SJSA1 (cell line): ENCODE results near the gene MAFB. TPM values are rescaled to one million over a fixed set of nuclear protein-coding genes. Genes with fewer than 3 reads are reported as not detected.

Experiments
- DNase-seq, 2 experiments: peaks; one replicate each; pipeline ENCODE4 v3.0.0-alpha.2; 2015 to 2020; ENCODE audit warnings: low spot score in 2 of 2, low read depth in 1 of 2
- H3K27ac ChIP-seq: fragments of 250-450 bp; sonication (Bioruptor Pico); 2 replicates; pipeline ENCODE4 v1.5.1; 2020; ENCODE audit warnings: mild to moderate bottlenecking, moderate library complexity
- H3K27me3 ChIP-seq: fragments of 250-450 bp; sonication (Bioruptor Pico); replicated peaks from 2 replicates; pipeline ENCODE4 v1.5.1; 2020; ENCODE audit warnings: mild to moderate bottlenecking, moderate library complexity
- H3K36me3 ChIP-seq: fragments of 250-450 bp; sonication (Bioruptor Pico); 2 replicates; pipeline ENCODE4 v1.5.1; 2020; ENCODE audit warnings: mild to moderate bottlenecking
- H3K4me1 ChIP-seq: fragments of 250-450 bp; sonication (Bioruptor Pico); replicated peaks from 2 replicates; pipeline ENCODE4 v1.6.1; 2021; ENCODE audit warnings: mild to moderate bottlenecking
- H3K4me3 ChIP-seq: fragments of 250-450 bp; sonication (Bioruptor Pico); 2 replicates; pipeline ENCODE4 v1.5.1; 2020; ENCODE audit warnings: mild to moderate bottlenecking
- H3K9me3 ChIP-seq: fragments of 250-450 bp; sonication (Bioruptor Pico); replicated peaks from 2 replicates; pipeline ENCODE4 v1.5.1; 2020; ENCODE audit warnings: mild to moderate bottlenecking
- total RNA-seq: library from RNA; depleted of rRNA; stranded (reverse); fragments of >200 nt; shearing (Covaris generic); gene quantifications from 2 replicates; pipeline ENCODE4 v1.2.3, GENCODE V29; 2014

Gene MAFB
- total RNA-seq, 1 experiment from 2014 or later, result not detected

GRCh38 chr20:40669692-40670091, 19.3 kb downstream of the MAFB start:
- no peaks in the 10 kb centered on the region for H3K27me3 ChIP-seq
- H3K4me1 ChIP-seq, result no peaks in the 10 kb centered on the region
- H3K9me3 ChIP-seq, result no peaks in the 10 kb centered on the region
- H3K36me3 ChIP-seq, result no peaks in the 10 kb centered on the region
- H3K27ac ChIP-seq, result no peak overlapping the region
- DNase-seq, result no peak
- H3K4me3 ChIP-seq, result no peak overlapping the region

- no peaks in the 10 kb centered on the region for H3K9me3 ChIP-seq
- DNase-seq, result no peak
- no peaks in the 10 kb centered on the region for H3K27me3 ChIP-seq
- H3K4me1 ChIP-seq, result no peaks in the 10 kb centered on the region
- no peak overlapping the region for H3K27ac ChIP-seq
- H3K36me3 ChIP-seq, result no peaks in the 10 kb centered on the region
- no peak overlapping the region for H3K4me3 ChIP-seq
These were observed 20.4 kb downstream of the MAFB start for GRCh38 chr20:40668449-40669228.

- H3K4me1 ChIP-seq, result no peaks in the 10 kb centered on the region
- no peak overlapping the region for H3K27ac ChIP-seq
- no peak overlapping the region for H3K4me3 ChIP-seq
- H3K27me3 ChIP-seq, result no peaks in the 10 kb centered on the region
- H3K9me3 ChIP-seq, result no peaks in the 10 kb centered on the region
- no peaks in the 10 kb centered on the region for H3K36me3 ChIP-seq
- DNase-seq, result no peak
These were observed 21.5 kb downstream of the MAFB start for GRCh38 chr20:40667503-40667902.

GRCh38 chr20:40666336-40666735, 22.7 kb downstream of the MAFB start:
- Histone ChIP-seq H3K9me3 (no peaks in the 10 kb centered on the region), H3K27ac (no peak overlapping the region), H3K4me1 (no peaks in the 10 kb centered on the region), H3K27me3 (no peaks in the 10 kb centered on the region), H3K4me3 (no peak overlapping the region), H3K36me3 (no peaks in the 10 kb centered on the region)
- DNase-seq, result no peak

- no peaks in the 10 kb centered on the region for H3K4me1 ChIP-seq
- H3K36me3 ChIP-seq, result no peaks in the 10 kb centered on the region
- no peak overlapping the region for H3K4me3 ChIP-seq
- DNase-seq, result no peak
- no peaks in the 10 kb centered on the region for H3K27me3 ChIP-seq
- no peak overlapping the region for H3K27ac ChIP-seq
- no peaks in the 10 kb centered on the region for H3K9me3 ChIP-seq
These were observed 24.1 kb downstream of the MAFB start for GRCh38 chr20:40664891-40665290.

DNA sequence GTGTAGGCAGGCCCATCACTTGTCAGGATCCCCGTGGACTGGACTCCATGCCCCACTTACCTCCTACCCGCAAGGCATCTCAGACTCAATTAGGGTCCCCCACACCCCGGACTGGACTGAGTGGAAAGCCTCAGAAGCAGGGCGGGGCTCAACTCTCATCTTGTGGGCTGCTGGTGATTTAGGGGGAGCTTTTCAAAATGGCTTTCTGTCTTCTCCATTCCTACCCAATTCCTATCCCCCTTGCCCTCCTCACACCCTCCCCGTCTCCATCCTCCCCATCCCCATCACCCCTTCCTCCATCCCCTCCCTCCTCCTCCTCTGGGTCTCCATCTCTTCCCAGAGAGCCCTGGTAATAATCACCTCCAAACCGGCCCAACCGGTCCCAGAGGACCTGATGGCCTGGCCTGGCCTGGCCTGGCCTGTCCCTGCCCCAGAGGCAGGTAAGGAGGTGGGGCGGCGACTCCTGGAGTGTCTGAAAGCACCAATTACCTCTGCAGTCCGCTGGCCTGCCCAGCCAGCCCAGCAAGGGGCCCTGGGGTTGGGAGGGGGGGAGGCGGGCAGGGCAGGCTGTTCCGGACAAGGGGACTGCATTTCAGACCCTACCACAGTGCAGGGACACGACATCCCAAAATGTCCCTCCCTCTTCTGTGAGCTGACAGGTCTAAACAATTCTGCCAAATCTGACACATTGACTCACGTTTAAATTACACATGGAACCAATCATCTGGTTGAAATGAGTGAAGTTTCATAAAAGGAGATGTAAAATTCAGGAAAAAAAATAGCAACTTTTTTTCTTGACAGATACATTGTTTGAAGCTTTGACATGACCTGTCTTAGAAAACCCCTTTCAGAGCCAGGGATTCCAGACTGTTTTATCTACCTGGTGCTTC, 24.8 kb downstream of the MAFB start:
- no peaks in the 10 kb centered on the region for H3K36me3 ChIP-seq
- no peak overlapping the region for H3K27ac ChIP-seq
- H3K4me3 ChIP-seq, result no peak overlapping the region
- no peaks in the 10 kb centered on the region for H3K9me3 ChIP-seq
- H3K27me3 ChIP-seq, result no peaks in the 10 kb centered on the region
- no peak for DNase-seq
- no peaks in the 10 kb centered on the region for H3K4me1 ChIP-seq

GRCh38 chr20:40663304-40663790, 25.7 kb downstream of the MAFB start:
- no peaks in the 10 kb centered on the region for H3K36me3 ChIP-seq
- no peaks in the 10 kb centered on the region for H3K4me1 ChIP-seq
- no peak overlapping the region for H3K4me3 ChIP-seq
- H3K27me3 ChIP-seq, result no peaks in the 10 kb centered on the region
- H3K9me3 ChIP-seq, result no peaks in the 10 kb centered on the region
- H3K27ac ChIP-seq, result no peak overlapping the region
- no peak for DNase-seq

GRCh38 chr20:40659567-40659966, 29.5 kb downstream of the MAFB start:
- H3K4me3 ChIP-seq, result no peak overlapping the region
- H3K27ac ChIP-seq, result no peak overlapping the region
- no peak for DNase-seq
- H3K9me3 ChIP-seq, result no peaks in the 10 kb centered on the region
- H3K27me3 ChIP-seq, result no peaks in the 10 kb centered on the region
- no peaks in the 10 kb centered on the region for H3K36me3 ChIP-seq
- no peaks in the 10 kb centered on the region for H3K4me1 ChIP-seq

GRCh38 chr20:40658509-40658908, 30.5 kb downstream of the MAFB start:
- Histone ChIP-seq H3K9me3 (no peaks in the 10 kb centered on the region), H3K27me3 (no peaks in the 10 kb centered on the region), H3K4me3 (no peak overlapping the region), H3K27ac (no peak overlapping the region), H3K36me3 (no peaks in the 10 kb centered on the region), H3K4me1 (no peaks in the 10 kb centered on the region)
- no peak for DNase-seq

- no peak for DNase-seq
- Histone ChIP-seq H3K27me3 (no peaks in the 10 kb centered on the region), H3K27ac (no peak overlapping the region), H3K4me3 (no peak overlapping the region), H3K9me3 (no peaks in the 10 kb centered on the region), H3K36me3 (no peaks in the 10 kb centered on the region), H3K4me1 (no peaks in the 10 kb centered on the region)
These were observed 31.5 kb downstream of the MAFB start for GRCh38 chr20:40657526-40657925.

GRCh38 chr20:40655451-40655850, 33.6 kb downstream of the MAFB start:
- DNase-seq, result no peak
- no peaks in the 10 kb centered on the region for H3K27me3 ChIP-seq
- no peaks in the 10 kb centered on the region for H3K9me3 ChIP-seq
- peaks cover 11% of the 10 kb centered on the region for H3K4me1 ChIP-seq
- H3K27ac ChIP-seq, result no peak overlapping the region
- no peak overlapping the region for H3K4me3 ChIP-seq
- H3K36me3 ChIP-seq, result no peaks in the 10 kb centered on the region

- no peak overlapping the region for H3K4me3 ChIP-seq
- no peaks in the 10 kb centered on the region for H3K27me3 ChIP-seq
- no peaks in the 10 kb centered on the region for H3K36me3 ChIP-seq
- H3K27ac ChIP-seq, result no peak overlapping the region
- H3K9me3 ChIP-seq, result no peaks in the 10 kb centered on the region
- peaks cover 11% of the 10 kb centered on the region for H3K4me1 ChIP-seq
- no peak for DNase-seq
These were observed 34.2 kb downstream of the MAFB start for GRCh38 chr20:40654876-40655275.

DNA sequence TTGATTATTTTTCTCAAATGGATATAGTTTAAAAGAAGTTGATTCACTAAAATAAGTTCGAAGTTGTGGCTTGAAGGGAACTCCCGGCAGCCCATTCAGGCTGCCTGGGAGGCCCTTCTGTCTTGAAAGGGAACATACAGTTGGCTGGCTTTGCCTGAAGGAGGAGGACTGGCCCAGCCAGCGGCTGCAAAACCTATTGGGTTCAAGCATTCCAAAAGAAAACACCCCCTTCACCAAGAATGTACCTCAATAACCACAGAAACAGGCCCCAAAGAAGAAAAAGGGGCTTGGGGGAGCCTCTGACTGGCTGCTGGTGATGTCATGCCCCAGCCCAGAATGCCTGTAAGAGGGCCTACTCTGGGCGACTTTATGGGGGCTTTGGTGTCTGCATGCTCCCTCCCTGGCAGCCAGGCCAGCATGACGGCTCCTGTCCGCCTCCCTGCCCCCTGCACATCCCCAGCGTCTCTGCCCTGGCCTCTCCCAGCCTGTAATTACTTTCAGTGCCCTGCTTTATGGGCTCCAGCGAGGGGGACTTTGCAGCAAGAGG, 36.5 kb downstream of the MAFB start:
- no peaks in the 10 kb centered on the region for H3K9me3 ChIP-seq
- no peaks in the 10 kb centered on the region for H3K27me3 ChIP-seq
- H3K4me3 ChIP-seq, result no peak overlapping the region
- H3K4me1 ChIP-seq, result peaks cover 11% of the 10 kb centered on the region
- no peaks in the 10 kb centered on the region for H3K36me3 ChIP-seq
- DNase-seq, result no peak
- H3K27ac ChIP-seq, result no peak overlapping the region

DNA sequence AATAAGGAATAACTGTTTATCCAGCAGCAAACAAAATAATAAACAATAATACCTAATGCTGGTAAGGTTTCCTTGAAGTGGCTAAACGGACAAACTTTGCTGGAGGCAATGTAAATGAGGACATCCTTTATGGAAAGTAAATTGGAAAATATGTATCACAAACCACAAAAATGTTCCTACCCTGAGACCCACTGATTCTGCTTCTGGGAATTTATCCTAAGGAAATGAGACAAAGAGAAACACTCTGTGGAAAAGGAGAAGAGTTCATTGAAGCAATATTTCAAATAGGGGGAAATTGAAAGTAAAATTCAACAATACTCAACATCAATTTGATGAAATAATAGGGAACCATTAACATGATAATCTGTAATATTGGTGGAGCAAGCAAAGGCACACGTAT, 37.9 kb downstream of the MAFB start:
- Histone ChIP-seq H3K36me3 (no peaks in the 10 kb centered on the region), H3K27ac (peak overlapping the region; percentile 24; the same call in 1 of the 2 replicates), H3K4me1 (peaks cover 11% of the 10 kb centered on the region), H3K27me3 (no peaks in the 10 kb centered on the region), H3K9me3 (no peaks in the 10 kb centered on the region), H3K4me3 (no peak overlapping the region)
- DNase-seq, result peak in 1 of 2 experiments; percentile 11
